Measurements from ENCODE around the gene WWOX. TPM values are rescaled to one million over a fixed set of nuclear protein-coding genes. Genes with fewer than 3 reads are reported as not detected.

WWOX gene
- total and polyA plus RNA-seq, 2 donors (not counting 3 experiments of a cell fraction or from before 2014, with no cell fraction given) = 6.2 to 12.5 TPM

- intact Hi-C loops (cut with micrococcal nuclease) (no loop called here), dilution Hi-C loops (cut with MboI; ENCODE audit: extremely low pct_ligation_motif_present, low sequenced_read_pairs) (no loop called here)
- H3K9ac ChIP-seq (replicated peaks; ENCODE audit: extremely low read depth, insufficient read depth, low read length) = no peak overlapping the region
- no peak for FAIRE-seq
- H3K9me3 ChIP-seq (replicated peaks; ENCODE audit: control insufficient read depth, insufficient read depth, low read length) = peaks cover 5% of the 10 kb centered on the region
- CTCF ChIA-PET = no interaction called here
- H3K4me1 ChIP-seq (ENCODE audit: control insufficient read depth, extremely low read depth, insufficient read depth, low read length) = no peaks in the 10 kb centered on the region
- DNase-seq (ENCODE audit: low read depth, low spot score) = no peak
- H4K20me1 ChIP-seq (replicated peaks; ENCODE audit: control insufficient read depth, extremely low read depth, insufficient read depth, low read length) = no peaks in the 10 kb centered on the region
- no peak overlapping the region for H2AFZ ChIP-seq (ENCODE audit: low read depth, low read length)
- POLR2A ChIA-PET = no interaction called here
- no peaks in the 10 kb centered on the region for H3K79me2 ChIP-seq (ENCODE audit: control insufficient read depth, insufficient read depth, low read length)
- BruUV-seq (replicated peaks) = no TSS peak
- H3K27me3 ChIP-seq (ENCODE audit: control insufficient read depth in 2 of 2, insufficient read depth in 2 of 2, low read length in 2 of 2) = no peaks in the 10 kb centered on the region
- H3K27ac ChIP-seq (ENCODE audit: insufficient read depth, low read depth, low read length) = no peak overlapping the region
- no peaks in the 10 kb centered on the region for H3K36me3 ChIP-seq (ENCODE audit: control insufficient read depth in 2 of 2, extremely low read depth in 1 of 2, insufficient read depth in 2 of 2, low read length in 2 of 2)
- H3K4me3 ChIP-seq (replicated peaks in 1 of 3; ENCODE audit: insufficient read depth in 1 of 3, low read depth in 1 of 3, low read length in 3 of 3) = no peak overlapping the region
- H3K9me1 ChIP-seq (replicated peaks; ENCODE audit: control insufficient read depth, extremely low read depth, insufficient read depth, low read length) = no peaks in the 10 kb centered on the region
- TF ChIP-seq, protein P1, sequence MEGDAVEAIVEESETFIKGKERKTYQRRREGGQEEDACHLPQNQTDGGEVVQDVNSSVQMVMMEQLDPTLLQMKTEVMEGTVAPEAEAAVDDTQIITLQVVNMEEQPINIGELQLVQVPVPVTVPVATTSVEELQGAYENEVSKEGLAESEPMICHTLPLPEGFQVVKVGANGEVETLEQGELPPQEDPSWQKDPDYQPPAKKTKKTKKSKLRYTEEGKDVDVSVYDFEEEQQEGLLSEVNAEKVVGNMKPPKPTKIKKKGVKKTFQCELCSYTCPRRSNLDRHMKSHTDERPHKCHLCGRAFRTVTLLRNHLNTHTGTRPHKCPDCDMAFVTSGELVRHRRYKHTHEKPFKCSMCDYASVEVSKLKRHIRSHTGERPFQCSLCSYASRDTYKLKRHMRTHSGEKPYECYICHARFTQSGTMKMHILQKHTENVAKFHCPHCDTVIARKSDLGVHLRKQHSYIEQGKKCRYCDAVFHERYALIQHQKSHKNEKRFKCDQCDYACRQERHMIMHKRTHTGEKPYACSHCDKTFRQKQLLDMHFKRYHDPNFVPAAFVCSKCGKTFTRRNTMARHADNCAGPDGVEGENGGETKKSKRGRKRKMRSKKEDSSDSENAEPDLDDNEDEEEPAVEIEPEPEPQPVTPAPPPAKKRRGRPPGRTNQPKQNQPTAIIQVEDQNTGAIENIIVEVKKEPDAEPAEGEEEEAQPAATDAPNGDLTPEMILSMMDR (IDR thresholded peaks at IDR 0.05; ENCODE audit: extremely low read depth in 1 of 2, insufficient read depth in 1 of 2, low read depth in 1 of 2, low read length in 2 of 2) = no peak
- no peak for TF ChIP-seq POLR2A (IDR thresholded peaks at IDR 0.05; ENCODE audit: low read depth, low read length)
- TF ChIP-seq POLR2AphosphoS5 (IDR thresholded peaks at IDR 0.05; ENCODE audit: insufficient read depth, low read depth, low read length) = no peak
- TF ChIP-seq EZH2 (IDR thresholded peaks at IDR 0.05; ENCODE audit: borderline replicate concordance, low read depth, low read length, severe bottlenecking) = no peak
- no peak for TF ChIP-seq GATA2 (IDR thresholded peaks at IDR 0.05; ENCODE audit: insufficient read depth, insufficient read length, low read depth, low read length)
- TF ChIP-seq FOS (IDR thresholded peaks at IDR 0.05; ENCODE audit: borderline replicate concordance, insufficient read depth, low read length) = no peak
- no peak for TF ChIP-seq MYC (IDR thresholded peaks at IDR 0.05; ENCODE audit: low read depth, low read length)
- TF ChIP-seq MAX (IDR thresholded peaks at IDR 0.05; ENCODE audit: insufficient read depth, insufficient read length) = no peak
- no peak for TF ChIP-seq JUN (IDR thresholded peaks at IDR 0.05; ENCODE audit: borderline replicate concordance, insufficient read depth, insufficient read length, low read depth)
- no peak overlapping the region for H3K4me2 ChIP-seq (ENCODE audit: insufficient read depth, low read length)
These were observed 817.6 kb downstream of the WWOX start for GRCh38 chr16:78916928-78917545.
